Measurements from ENCODE around the gene JUNB.

Gene JUNB

GRCh38 chr19:12777217-12778016 is 13.9 kb upstream of the JUNB start:
- TF ChIP-seq CTCF (IDR thresholded peaks at IDR 0.05; ENCODE audit: insufficient read depth, low read length, missing control alignments), result peak; percentile 99
- ChIA-PET CTCF (interaction anchor here (0.6 to 29.3 kb wide), 19 partner anchors 10 to 155 kb away, joined by 3 to 1565 read pairs (median 4); partner anchors contain the start of genes DNASE2, GET3, JUNB and PRDX2), POLR2A (interaction anchor here (0.7 to 3.9 kb wide), 5 partner anchors 11 to 29 kb away, joined by 3 to 158 read pairs (median 6); partner anchors contain the start of genes JUNB and RNASEH2A)
- peak overlapping the region; percentile 67 for H3K4me3 ChIP-seq (ENCODE audit: low read depth, low read length)
- no peak for DNase-seq (ENCODE audit: low read depth, low spot score)

- ChIA-PET POLR2A (interaction anchor here (0.7 to 3.9 kb wide), 6 partner anchors 11 to 28 kb away, joined by 3 to 158 read pairs (median 4); partner anchors contain the start of genes JUNB and RNASEH2A), CTCF (interaction anchor here (0.7 to 29.3 kb wide), 17 partner anchors 9 to 187 kb away, joined by 3 to 1565 read pairs (median 4); partner anchors contain the start of genes DNASE2, GET3, JUNB and PRDX2)
- no peak for DNase-seq (ENCODE audit: low read depth, low spot score)
- H3K4me3 ChIP-seq (ENCODE audit: low read depth, low read length), result peak overlapping the region; percentile 67
- no peak for TF ChIP-seq CTCF (IDR thresholded peaks at IDR 0.05; ENCODE audit: insufficient read depth, low read length, missing control alignments)
Observed at GRCh38 chr19:12778017-12778904, 13.0 kb upstream of the JUNB start.

GRCh38 chr19:12778905-12779161 is 12.5 kb upstream of the JUNB start:
- ChIA-PET CTCF (interaction anchor here (0.9 to 29.3 kb wide), 13 partner anchors 9 to 187 kb away, joined by 3 to 1565 read pairs (median 5); partner anchors contain the start of genes GET3, JUNB, PRDX2 and RNASEH2A), POLR2A (interaction anchor here (1.3 to 3.9 kb wide), 5 partner anchors 10 to 22 kb away, joined by 3 to 158 read pairs (median 5); partner anchors contain the start of gene JUNB)
- no peak for DNase-seq (ENCODE audit: low read depth, low spot score)
- peak overlapping the region; percentile 67 for H3K4me3 ChIP-seq (ENCODE audit: low read depth, low read length)
- no peak for TF ChIP-seq CTCF (IDR thresholded peaks at IDR 0.05; ENCODE audit: insufficient read depth, low read length, missing control alignments)

- POLR2A ChIA-PET, result interaction anchor here (1.3 to 3.9 kb wide), 5 partner anchors 9 to 22 kb away, joined by 3 to 158 read pairs (median 5); partner anchors contain the start of gene JUNB
- CTCF ChIA-PET, result interaction anchor here (1.2 to 29.3 kb wide), 7 partner anchors 8 to 186 kb away, joined by 3 to 1565 read pairs (median 42); partner anchors contain the start of genes GET3, JUNB, PRDX2 and RNASEH2A
- TF ChIP-seq CTCF (IDR thresholded peaks at IDR 0.05; ENCODE audit: insufficient read depth, low read length, missing control alignments), result peak; percentile 8
- H3K4me3 ChIP-seq (ENCODE audit: low read depth, low read length), result peak overlapping the region; percentile 67
- DNase-seq (ENCODE audit: low read depth, low spot score), result no peak
Observed at GRCh38 chr19:12779162-12779993, 11.9 kb upstream of the JUNB start.

- POLR2A ChIA-PET, result interaction anchor here (0.6 to 3.8 kb wide), 4 partner anchors 8 to 24 kb away, joined by 3 to 96 read pairs (median 3); partner anchors contain the start of genes JUNB and RNASEH2A
- TF ChIP-seq CTCF (IDR thresholded peaks at IDR 0.05; ENCODE audit: insufficient read depth, low read length, missing control alignments), result no peak
- CTCF ChIA-PET, result interaction anchor here (0.9 to 2.0 kb wide), 5 partner anchors 8 to 22 kb away, joined by 3 to 16 read pairs (median 7); partner anchors contain the start of genes JUNB, PRDX2 and THSD8
- peak overlapping the region; percentile 55 for H3K4me3 ChIP-seq (ENCODE audit: low read depth, low read length)
- DNase-seq (ENCODE audit: low read depth, low spot score), result no peak
Observed at GRCh38 chr19:12782174-12782423, 9.2 kb upstream of the JUNB start.

Data from AG04449 (cell line).